Measurements from ENCODE around the gene METRNL. TPM values are rescaled to one million over a fixed set of nuclear protein-coding genes. Genes with fewer than 3 reads are reported as not detected.

METRNL gene
- total RNA-seq, 4 donors from 2014 or later: 80.3 to 137 (median 87.7) TPM

DNA sequence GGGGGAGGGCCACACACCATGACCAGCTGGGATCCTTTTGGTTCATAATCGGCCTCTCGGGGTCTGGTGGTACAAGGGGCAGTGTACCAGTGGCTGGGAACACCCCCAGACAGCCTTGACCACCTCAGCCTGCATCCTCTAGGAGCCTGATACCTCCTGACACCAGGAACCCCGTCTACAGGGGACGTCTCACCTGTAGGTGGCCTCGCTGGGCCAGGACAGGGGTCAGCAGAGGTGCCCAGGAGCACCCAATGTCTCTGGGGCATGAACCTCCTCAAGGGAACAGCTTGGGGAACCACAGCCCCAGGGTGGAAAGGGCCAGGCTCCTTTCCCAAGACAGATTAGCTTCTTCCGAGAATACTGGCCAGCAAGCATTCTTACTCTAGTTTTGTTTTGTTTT, 2.5 kb upstream of the METRNL start:
- intact Hi-C loops (cut with DNase I): no loop called here
- Histone ChIP-seq H3K4me1 (peaks cover 26 to 60% (median 29%) of the 10 kb centered on the region in 3 donors), H3K27me3 (peaks cover 0 to 49% (median 0%) of the 10 kb centered on the region in 4 donors), H3K27ac (no peak overlapping the region), H3K9me3 (no peaks in the 10 kb centered on the region), H3K36me3 (peaks cover 0 to 2% (median 0%) of the 10 kb centered on the region in 3 donors), H3K4me3 (no peak overlapping the region)
- TF ChIP-seq POLR2A (IDR thresholded peaks at IDR 0.05): no peak
- TF ChIP-seq CTCF (IDR thresholded peaks at IDR 0.05): peak in 3 of 6 experiments; percentile 15 to 36 (median 21)
- WGBS, 2 donors: 24 to 40% methylated on average over 1 to 2 of the region's 6 CpGs
- no peak for DNase-seq

DNA sequence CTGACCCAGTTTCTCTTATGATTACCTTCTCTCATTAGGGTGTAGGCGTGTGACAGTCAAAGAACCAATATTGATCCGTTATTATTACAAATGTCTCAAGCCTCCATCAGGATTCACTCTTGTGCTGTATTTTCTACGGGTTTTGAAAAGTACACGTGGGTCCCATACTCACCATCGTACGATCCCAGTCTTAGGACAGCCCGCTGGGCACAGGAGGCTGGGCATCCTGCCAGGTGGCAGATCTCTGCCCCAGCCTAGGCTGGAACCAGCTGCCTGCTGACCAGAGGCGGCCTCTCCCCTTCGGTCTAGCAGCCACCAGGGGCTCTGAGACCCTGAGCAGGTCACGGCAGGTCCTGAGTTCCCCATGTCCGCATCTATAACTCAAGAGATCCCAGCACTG, 2.0 kb upstream of the METRNL start:
- TF ChIP-seq POLR2A (IDR thresholded peaks at IDR 0.05) (no peak), CTCF (IDR thresholded peaks at IDR 0.05) (no peak)
- Histone ChIP-seq H3K4me3 (no peak overlapping the region), H3K9me3 (no peaks in the 10 kb centered on the region), H3K27ac (peak overlapping the region in 1 of 4 donors; percentile 18), H3K4me1 (peaks cover 26 to 62% (median 33%) of the 10 kb centered on the region in 3 donors), H3K27me3 (peaks cover 0 to 52% (median 0%) of the 10 kb centered on the region in 4 donors), H3K36me3 (peaks cover 0 to 6% (median 0%) of the 10 kb centered on the region in 3 donors)
- WGBS, 2 donors: 45% methylated on average over 3 to 6 of the region's 11 CpGs
- no peak for DNase-seq
- intact Hi-C loops (cut with DNase I): no loop called here

- H3K27ac ChIP-seq: no peak overlapping the region
- peak overlapping the region in 2 of 4 donors; percentile 61 to 91 for H3K4me3 ChIP-seq
- no peak for DNase-seq
- peaks cover 25 to 62% (median 35%) of the 10 kb centered on the region in 3 donors for H3K4me1 ChIP-seq
- intact Hi-C loops (cut with DNase I): no loop called here
- 56% methylated on average over 2 to 4 of the region's 7 CpGs for WGBS, 2 donors
- H3K36me3 ChIP-seq: peaks cover 0 to 12% (median 0%) of the 10 kb centered on the region in 3 donors
- TF ChIP-seq POLR2A (IDR thresholded peaks at IDR 0.05): no peak
- no peak for TF ChIP-seq CTCF (IDR thresholded peaks at IDR 0.05)
- H3K27me3 ChIP-seq: peaks cover 0 to 52% (median 0%) of the 10 kb centered on the region in 4 donors
- no peaks in the 10 kb centered on the region for H3K9me3 ChIP-seq
Observed at GRCh38 chr17:83077939-83078338, 1.5 kb upstream of the METRNL start.

DNA sequence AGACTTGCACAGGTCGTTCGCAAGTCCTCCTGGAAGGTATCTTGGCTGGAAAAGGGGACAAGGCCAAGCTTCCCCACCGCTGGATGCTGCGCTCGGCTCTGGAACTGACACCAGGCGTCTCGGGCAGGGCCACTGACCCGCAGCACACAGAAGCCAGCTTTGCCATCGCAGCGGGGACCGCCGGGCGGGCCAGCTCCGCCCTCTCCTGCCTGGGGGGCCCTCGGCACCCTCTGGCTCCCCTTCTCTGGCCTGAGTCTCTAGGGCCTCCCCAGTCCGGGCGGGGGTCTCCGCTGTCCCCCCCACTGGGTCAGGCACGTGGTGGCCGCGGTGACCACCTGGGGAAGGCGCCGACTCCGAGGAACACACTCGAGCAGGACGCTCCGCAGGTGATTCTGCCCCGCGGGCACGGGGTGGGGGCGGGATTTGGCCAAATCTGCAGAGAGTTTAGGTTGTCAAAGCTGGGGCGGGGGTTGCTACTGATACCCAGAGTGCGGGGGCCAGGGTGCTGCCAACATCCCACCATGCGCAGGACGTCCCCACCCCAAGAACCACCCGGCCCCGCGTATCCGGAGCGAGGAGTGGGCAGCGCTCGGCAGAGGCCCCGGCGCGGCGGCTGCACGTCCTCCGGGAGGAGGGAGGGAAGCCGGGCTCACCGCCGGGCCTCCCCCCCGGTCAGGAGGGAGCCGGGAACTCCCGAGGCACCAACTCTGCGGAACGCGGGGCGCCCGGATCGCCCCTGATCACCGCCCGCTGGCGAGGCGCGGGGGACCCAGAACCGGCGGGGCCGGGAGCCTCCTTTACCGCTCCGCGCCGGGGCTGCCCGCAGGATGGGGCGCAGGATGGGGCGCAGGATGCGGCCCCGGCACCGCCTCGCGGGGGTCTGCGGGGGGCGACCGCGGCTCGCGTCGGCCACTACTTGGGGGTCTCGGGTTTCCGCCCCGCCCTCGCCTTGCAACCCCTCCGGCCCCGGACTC, 744 bp upstream of the METRNL start:
- Histone ChIP-seq H3K27ac (peak overlapping the region; percentile 68 to 95 (median 92)), H3K9me3 (no peaks in the 10 kb centered on the region), H3K27me3 (peaks cover 0 to 52% (median 0%) of the 10 kb centered on the region in 4 donors), H3K4me3 (peak overlapping the region; percentile 61 to 91 (median 80)), H3K4me1 (peaks cover 29 to 62% (median 38%) of the 10 kb centered on the region in 3 donors), H3K36me3 (peaks cover 0 to 14% (median 0%) of the 10 kb centered on the region in 3 donors)
- TF ChIP-seq POLR2A (IDR thresholded peaks at IDR 0.05) (no peak), CTCF (IDR thresholded peaks at IDR 0.05) (no peak)
- WGBS, 2 donors: 0 to 16% methylated on average over 3 to 4 of the region's 93 CpGs
- no peak for DNase-seq
- intact Hi-C loops (cut with DNase I): no loop called here

Measured in esophagus squamous epithelium (tissue), 5 donors.